Nucleus accumbens (tissue), 56 donors: ENCODE data around the gene AVPR1B.

ENCODE experiments used
- DNase-seq, 56 donors: peaks; one replicate each; lab custom pipeline; 2025; lab: John Stamatoyannopoulos, UW

The AVPR1B gene

DNA sequence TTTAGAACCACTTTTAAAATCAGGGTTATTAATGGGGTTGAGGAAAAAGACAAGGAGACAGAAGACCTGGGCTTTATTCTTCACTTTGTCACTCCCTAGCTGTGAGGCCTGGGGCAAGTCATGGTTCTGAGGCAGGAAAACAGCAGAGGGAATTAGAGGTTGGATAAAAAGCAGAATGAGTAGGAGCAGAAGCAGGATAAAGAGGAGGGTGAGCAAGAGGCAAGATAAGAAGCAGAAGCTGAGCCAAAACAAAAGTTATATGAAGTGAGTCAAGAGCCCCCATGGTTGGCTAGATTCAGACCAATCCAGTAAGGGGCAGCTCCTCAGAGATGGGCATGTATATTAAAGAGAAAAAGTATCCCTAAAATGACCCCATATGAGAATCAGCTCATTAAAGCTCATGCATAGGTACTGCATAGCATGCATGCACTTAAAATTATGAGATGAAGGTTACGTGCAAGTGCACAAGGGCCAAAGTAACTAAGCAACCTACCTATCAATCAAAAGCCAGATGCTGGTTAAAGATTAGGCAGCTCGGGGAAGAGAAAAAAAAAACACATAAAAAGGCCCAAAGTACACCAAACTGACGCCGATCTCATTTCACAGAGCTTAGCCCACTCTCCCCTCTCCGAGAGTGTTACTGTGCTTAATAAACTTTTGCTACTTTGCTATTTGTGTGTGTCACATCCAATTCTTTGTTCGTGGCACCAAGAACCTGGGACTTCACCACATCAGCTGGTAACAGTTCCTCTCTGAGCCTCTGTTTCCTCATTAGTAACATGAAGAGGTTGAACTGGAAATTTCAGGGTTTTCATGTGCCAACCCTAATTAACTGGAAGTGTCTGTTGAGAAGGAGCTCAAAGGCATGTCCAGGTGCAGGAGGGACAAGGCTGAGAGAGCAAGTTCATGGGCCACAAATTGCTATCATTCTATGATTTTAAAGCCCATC lies 2.2 kb downstream of the AVPR1B start:
- no peak for DNase-seq

DNA sequence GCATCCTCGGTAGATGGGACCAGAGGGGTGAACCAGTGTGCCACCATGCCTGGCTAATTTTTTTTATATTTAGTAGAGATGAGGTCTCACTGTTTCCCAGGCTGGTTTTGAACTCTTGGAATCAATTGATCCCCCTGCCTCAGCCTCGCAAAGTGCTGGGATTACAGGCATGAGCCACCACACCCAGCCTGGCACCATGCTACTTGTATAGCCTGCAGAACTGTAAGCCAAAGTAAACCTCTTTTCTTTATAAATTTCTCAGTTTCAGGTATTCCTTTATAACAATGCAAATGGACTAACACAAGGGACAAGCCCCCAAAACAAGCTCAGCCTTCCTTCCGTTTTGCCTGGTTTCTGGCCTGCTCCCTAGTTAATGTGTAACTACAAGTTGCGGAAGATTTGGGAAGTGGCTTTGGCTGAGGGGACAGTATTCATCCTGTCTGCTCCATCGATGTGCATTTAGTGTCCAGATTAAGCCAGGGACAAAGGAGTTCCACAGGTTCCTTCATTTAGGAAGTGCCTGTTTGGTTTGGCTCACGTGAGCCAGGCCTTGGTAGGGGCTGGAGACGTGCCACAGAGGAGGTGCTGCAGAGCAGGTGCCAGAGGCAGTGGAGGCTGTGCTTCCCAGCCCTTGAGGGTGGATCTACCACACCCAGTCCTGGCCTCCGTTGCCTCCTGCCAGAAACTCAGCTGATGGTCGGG lies 4.4 kb downstream of the AVPR1B start:
- DNase-seq: no peak

DNA sequence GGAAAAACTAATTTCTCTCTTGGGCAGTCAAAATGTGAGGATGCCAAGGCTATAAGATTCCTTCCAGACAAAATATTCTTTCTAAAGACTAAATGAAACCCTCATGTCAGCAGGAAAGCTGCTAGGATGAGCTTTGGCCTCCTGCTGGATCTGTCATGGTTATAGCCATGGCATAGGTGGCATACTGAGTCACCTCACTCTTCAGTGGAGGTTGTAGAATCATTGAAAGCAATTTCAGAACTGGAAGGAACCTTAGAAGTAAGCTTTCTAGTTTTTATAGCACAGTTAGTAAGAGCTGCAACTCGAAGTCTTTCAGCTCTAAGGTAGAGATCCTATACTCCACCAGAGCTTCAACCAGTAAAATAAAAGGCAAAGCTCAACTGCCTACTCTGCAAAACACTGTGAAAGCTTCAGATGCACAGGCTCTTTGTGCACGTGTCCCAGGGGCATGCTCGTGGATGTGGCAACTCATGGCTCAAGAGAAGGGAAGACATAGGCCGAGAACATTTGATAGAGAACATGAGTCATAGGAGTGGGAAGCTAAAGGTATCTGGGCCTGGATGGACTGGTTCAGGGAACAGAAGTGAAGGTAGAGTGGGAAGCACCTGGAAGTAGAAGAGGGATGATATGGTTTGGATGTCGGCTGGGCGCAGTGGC lies 5.8 kb downstream of the AVPR1B start:
- no peak for DNase-seq

DNA sequence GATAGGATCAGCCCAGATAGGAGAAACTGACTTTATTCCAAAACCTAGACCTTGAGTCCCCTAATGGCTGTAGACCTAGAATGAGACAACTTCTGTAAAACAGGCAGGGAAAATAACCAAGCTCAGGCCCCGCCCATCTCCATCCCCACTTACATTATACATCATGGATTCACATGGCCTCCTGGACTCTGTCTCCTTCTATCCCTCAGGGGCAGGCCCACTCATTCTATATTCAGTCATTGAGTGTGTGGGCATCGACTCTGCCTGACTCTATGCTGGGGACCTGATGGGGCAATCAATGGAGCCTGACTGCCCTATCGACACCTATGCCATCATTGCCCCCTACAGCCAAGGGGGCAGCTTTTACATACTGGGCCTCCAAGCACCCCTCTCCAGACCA lies 6.4 kb downstream of the AVPR1B start:
- DNase-seq: no peak

DNA sequence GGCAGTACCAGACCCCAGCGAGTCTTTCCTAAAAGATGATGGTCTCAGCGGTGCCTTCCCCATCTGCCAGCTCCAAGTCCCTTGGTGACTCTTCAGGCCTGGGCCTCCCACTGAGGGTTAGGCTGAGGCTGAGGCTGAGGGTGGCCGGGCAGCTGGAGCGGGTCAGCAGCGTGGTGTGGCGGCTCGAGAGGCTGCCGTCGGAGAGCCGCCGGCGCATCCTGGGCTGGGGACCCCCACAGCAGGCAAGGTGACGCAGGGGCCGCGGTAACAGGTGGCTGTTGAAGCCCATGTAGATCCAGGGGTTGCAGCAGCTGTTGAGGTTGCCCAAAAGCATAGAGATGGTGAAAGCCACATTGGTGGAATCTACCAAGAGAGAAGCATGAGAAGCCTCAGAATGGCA lies 7.0 kb downstream of the AVPR1B start:
- DNase-seq: no peak

DNA sequence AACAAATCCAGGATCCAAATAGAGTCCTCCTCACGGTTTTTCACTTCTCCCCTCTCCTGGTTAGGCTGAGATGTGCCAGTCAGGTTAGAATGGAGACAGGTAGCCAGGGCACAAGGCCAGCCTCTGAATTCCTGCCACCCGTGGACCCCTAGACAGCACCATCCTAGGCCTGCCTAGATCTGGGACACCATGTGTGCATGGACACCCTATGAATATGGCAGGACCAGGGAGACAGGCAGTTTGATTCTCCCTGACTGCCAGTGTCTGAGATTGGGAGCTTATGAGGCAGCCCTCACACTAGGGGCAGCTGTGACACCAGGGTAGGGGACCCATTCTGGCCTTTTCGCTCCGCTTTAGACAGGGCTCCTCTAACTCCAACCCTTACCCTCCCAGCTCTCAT lies 7.5 kb downstream of the AVPR1B start:
- DNase-seq: no peak

DNA sequence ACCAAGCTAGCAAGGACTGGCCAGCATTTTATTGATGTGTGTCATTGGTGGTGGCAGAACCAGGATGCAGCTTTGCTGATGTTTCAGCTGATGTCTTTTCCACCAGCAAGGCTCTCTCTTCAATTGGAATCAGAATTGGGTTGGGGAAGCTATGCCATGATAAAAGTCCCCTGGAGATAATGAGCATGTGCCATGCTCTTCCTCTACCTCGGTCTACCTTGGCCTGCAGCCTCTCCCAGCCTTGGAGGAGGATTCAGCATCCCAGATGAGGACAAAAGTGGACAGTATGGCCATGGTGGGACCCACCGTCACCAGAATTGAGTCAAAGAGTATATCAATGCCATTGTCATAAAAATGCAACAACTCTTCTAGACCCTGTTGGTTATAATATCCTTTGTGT lies 8.6 kb downstream of the AVPR1B start:
- no peak for DNase-seq

DNA sequence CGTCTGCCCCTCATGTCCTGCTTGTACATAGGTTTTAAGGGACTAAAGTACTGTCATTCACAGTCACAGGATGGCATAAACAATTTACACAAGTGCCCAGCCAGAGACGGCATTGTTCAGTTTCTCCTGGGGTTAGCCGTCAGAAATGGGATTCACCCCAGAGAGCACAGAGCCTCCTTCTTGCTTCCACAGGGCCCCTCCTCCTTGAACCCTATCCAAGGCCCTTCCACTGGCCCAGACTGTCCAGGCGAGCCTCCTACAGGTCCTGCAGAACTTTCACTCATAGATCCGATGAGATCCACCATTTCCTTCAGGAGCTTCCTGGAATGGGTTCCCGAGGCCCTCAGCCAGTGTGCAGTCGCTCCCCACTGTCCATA lies 10.0 kb downstream of the AVPR1B start:
- DNase-seq: no peak

DNA sequence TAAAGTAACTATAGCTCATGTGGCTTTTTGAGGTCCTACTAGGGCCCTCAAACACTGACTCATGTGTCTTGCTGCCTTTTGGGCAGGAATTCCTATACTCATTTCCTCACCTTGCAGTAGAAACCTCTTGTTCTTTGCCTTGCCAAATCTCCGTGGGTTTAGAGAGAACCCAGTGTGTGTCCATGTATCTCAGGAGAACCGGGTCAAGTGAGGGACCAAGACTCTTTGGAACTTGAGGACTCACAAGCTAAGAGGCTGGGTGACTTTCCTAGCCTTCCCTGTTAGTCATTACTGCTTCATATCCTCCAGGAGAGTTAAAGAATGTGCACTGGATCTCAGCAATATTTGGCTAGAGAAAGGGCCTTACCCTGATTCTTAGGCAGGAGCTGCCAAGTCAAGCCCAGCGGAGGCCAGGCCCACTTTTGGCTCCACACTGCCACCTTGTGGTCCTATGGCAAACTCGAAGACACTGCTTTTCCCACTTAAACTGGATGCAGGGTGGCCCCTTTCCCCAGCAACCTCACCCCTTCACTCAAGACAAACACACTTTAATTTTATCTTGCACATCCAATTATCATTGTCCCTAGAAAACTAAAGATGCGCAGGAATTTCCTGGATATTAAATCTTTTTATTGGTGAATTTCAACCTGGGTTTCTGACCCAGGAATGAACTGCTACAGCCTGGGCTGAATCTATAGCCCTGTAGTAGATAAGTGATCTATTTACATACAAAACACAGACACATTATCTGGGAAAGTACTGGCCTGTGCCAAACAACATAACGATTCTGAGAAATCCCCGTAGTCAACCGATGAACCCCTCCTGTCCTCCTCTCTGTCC lies 10.6 kb downstream of the AVPR1B start:
- DNase-seq: peak in 50 of 56 donors; percentile 12 to 88 (median 55)

DNA sequence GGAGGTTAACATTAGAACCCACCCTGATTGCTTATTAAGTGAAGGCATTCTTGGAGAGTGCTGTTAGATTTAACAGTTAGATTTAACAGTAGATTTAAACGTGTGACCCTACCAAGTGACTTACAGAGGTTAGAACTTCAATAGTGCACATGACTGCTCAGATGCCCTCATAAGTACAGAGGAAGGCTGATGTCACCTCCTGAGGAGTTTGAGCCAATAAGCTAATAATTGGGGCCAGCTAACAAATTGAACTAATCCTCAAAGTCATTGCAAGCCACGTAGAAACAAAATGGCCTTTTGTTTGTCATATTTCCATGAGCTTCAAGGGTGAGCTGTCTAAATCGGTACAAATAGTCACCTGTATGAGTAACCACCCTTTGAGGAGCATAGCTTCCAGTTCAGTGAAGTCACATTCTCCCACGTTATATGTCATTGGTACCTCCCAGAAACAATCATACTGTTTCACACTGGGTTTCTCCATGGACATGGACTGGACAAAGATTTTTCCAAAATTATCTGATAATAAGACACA lies 11.7 kb downstream of the AVPR1B start:
- no peak for DNase-seq

DNA sequence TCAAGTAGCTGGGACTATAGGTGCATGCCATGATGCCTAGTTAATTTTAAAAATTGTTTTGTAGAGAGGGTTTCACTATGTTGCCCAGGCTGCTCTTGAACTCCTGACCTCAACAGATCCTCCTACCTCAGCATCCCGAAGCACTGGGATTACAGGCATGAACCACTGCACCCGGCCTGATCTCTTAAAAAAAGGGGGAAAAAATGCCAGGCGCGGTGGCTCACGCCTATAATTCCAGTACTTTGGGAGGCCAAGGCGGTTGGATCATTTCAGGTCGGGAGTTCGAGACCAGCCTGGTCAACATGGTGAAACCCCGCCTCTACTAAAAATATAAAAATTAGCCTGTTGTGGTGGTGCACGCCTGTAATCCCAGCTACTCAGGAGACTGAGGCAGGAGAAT lies 13.2 kb downstream of the AVPR1B start:
- no peak for DNase-seq

DNA sequence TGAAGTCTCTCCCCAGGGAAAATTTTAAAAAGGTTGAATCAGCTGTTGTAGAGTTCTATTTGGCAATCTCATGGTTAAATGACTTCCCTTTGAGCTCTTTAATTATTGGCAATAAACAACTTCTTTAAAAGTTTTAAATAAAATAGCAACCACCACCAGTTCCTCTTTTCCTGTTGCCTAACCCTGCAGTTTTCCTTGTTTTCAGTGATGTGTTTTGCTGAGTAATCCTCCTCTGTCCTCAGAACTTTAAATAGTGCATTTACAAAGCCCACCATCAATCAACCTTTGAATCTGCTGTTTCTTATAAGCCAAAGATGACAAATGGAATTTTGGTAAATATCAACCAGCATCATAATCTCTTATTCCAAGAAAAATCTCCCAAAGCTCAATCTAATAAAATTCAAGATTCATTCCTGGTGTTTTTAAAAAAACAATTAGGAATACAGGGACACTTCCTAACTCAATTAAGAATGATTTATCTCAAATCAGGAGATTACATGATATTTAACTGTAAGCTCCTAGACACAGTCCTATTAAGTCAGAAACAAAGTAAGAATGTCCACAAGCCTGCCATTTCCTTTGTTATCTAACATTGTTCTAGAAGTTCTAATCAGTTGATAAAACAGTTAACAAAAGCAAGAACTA lies 14.8 kb downstream of the AVPR1B start:
- no peak for DNase-seq

DNA sequence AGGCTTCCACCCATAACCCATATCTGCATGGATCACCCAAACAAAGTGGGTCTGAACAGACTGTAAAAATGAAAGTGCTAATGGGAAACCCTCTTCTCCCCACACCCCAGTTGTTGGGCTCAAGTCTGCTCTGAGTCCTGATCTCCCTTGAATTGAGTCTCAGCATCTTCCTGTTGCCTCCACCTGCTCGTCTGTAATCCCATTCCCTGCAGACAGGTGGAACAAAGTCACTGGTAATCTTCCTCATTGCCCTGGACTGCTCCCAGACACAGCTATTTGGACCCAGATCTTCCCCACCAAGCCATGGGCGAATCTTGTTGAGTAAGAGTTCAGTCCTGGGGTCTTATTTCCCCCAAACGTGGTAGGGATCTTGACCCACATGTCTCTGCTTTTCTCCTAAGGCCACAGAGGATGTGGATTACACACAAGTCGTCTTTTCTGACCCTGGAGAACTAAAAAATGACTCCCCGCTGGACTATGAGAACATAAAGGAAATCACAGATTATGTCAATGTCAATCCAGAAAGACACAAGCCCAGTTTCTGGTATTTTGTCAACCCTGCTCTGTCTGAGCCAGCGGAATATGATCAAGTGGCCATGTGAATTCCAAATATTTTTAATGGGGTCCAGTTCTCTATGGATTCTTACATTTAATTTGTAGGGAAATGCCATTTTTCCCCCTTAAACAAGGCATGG lies 15.7 kb downstream of the AVPR1B start:
- DNase-seq: no peak

DNA sequence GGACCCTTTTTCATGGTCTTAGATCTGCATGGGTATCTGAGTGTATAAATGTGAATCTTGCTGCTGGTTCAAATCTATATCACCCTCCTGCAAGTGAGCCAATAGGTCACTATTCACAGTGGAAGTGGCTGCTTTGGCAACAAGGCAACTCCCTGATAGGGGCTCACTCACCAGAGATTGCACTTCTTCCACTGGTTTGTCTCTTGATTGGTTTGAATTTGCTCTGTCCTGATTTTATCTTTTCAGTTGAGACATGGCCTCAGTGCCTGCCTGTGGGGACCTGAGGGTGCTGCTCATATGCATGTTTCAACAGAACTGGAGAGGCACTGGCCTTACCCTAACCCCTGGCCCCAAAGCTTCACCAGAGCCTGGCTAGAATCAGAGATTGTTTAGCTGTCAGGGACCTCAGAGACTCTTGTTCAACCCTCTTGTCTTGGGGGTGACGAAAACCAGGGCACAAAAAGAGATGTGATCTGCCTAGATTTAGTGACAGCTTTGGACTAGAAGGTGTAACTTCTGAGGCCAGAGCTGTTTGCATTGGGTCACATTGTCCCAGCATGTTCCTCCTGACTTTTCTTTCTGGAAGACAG lies 16.9 kb downstream of the AVPR1B start:
- DNase-seq: no peak

DNA sequence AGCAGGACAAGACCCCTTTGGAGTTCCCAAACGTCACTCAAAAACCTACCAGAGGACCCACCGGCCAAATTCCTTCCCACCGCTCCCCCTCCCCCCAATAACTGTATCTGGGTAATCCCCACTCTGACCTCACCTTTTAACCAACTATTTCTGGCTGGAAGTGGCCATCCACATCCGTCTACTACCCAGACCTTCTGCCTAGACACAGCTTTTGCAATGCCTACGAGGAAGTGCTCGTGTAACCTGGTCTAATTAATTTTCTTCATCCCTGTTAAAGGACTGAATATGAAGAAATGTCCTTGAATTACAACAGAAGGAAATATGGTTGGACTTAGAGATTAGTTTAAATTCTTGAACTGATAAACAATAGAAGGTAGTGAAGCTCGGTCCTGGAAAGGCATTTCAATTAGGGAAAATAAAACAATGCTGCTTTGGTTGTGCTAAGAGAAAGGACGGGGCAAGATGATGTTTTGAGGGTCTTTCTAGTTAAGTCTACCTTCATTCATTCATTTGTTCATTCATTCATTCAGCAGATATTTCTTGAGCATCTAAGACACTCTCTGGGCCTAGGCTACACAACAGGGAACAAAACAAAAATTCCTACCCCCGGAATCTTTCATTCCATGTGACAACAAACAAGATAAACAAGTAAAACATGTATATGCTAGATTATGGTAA lies 18.8 kb downstream of the AVPR1B start:
- no peak for DNase-seq

DNA sequence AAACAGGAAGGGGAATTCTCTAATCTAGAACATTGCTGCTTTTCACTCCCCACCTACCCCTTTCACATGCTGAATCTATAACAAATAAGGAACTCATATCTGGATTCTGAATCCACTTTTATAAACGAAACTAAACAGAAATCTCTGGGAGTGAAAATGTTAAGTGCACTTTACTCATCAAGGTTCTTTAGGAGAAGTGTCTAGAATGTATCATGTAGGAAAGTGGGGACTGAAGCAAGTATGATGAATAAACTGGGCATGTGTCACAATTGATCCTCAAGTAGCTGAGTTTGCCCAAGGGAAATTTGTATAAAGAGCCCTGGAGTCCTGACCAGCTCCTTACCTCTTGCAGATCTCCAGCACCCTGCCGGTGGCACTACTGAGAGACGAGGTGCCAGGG lies 19.8 kb downstream of the AVPR1B start:
- DNase-seq: no peak

DNA sequence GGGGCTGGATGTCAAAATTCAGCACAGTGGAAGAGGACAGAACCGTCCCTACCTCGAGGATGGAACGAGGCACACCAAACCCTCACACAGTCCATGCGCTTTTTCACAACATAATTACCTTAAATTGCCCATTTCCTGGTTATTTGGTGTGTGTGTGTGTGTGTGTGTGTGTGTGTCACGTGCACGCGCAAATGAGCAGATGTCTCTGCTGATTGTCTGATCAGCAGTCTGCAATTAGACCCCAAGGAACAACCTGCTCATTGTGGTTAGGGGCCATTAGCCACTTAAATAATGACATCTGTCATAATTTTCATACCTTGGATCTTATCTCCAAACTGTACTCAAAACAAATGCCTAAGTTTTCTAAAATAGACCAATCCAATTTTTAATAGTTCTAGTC lies 23.2 kb downstream of the AVPR1B start:
- DNase-seq: no peak

DNA sequence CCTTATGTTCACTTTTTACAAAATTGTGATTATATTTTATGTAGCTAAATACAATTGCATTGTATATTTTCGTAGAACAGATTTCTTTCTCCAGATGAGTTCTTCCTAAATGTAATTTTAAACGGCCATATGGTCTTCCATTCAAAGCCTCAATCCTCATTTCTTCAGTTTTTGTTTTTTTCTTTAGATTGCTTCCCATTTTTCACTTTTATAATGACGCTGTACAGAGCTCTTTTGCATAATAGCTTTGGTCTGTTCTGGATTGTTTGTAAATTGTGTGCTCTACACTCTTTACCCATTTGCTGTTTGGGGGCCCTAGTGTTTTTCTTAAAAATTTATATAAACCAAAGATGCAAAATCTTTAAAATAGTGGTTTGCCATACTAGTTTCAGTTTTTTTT lies 27.8 kb downstream of the AVPR1B start:
- no peak for DNase-seq
